22Rv1 (cell line): ENCODE measurements around the gene CFAP43.
"Not testable (repeated sequence)": the region's sequence is repeated elsewhere in the genome, so short reads cannot be mapped to it uniquely, and the experiment has no call there.

Experiments used
- H3K27ac ChIP-seq: fragments of 450-650 bp; 2 replicates; pipeline ENCODE4 v1.5.1; 2017
- ZFX ChIP-seq: fragments of 450-650 bp; IDR thresholded peaks from 2 replicates; pipeline ENCODE4 v1.6.1; 2017; ENCODE audit warnings: antibody characterized with exemption, borderline replicate concordance
- TF ChIP-seq, protein P1 (sequence below): fragments of 450-650 bp; IDR thresholded peaks from 2 replicates; pipeline ENCODE4 v1.5.1; 2017; ENCODE audit warnings: mild to moderate bottlenecking

The CFAP43 gene

GRCh38 chr10:104254493-104255310 is 22.5 kb upstream of the CFAP43 start, which contains the start of gene GSTO1:
TSS of gene GSTO1 (plus strand) at chr10:104254892. CDS start at chr10:104254929, 37 bp downstream.
- peak within 1 kb of the TSS; percentile 56 for H3K27ac ChIP-seq
- no peak for TF ChIP-seq ZFX
- TF ChIP-seq, protein P1, sequence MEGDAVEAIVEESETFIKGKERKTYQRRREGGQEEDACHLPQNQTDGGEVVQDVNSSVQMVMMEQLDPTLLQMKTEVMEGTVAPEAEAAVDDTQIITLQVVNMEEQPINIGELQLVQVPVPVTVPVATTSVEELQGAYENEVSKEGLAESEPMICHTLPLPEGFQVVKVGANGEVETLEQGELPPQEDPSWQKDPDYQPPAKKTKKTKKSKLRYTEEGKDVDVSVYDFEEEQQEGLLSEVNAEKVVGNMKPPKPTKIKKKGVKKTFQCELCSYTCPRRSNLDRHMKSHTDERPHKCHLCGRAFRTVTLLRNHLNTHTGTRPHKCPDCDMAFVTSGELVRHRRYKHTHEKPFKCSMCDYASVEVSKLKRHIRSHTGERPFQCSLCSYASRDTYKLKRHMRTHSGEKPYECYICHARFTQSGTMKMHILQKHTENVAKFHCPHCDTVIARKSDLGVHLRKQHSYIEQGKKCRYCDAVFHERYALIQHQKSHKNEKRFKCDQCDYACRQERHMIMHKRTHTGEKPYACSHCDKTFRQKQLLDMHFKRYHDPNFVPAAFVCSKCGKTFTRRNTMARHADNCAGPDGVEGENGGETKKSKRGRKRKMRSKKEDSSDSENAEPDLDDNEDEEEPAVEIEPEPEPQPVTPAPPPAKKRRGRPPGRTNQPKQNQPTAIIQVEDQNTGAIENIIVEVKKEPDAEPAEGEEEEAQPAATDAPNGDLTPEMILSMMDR = peak; percentile 10; the same call in 1 of the 2 replicates

GRCh38 chr10:104253606-104254410 is 21.6 kb upstream of the CFAP43 start:
- TF ChIP-seq, protein P1 = no peak
- H3K27ac ChIP-seq = no peak overlapping the region

DNA sequence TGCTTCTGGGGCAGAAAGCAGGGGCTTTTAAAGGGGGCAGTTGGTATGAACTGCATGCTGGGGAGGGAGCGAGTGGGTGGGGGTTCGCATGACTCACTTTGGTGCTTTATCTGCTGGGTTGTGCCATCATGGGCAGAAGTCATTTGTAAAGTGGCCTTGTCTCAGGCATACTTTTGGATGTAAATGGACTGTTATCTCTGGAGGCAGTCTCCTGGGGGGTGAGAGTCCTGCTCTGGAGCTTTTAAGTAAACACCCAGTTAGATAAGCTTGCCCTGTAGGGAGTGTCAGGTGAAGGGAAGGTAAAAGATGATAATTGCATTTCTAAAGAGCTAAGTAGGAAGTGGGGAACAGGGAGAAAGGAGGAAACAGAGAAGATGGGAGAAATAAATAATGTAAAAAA is 20.9 kb upstream of the CFAP43 start:
- H3K27ac ChIP-seq = no peak overlapping the region
- TF ChIP-seq, protein P1 = no peak
- no peak for TF ChIP-seq ZFX

- H3K27ac ChIP-seq = no peak overlapping the region
- TF ChIP-seq, protein P1 = no peak
- no peak for TF ChIP-seq ZFX
Observed at GRCh38 chr10:104252368-104252767, 20.2 kb upstream of the CFAP43 start.

DNA sequence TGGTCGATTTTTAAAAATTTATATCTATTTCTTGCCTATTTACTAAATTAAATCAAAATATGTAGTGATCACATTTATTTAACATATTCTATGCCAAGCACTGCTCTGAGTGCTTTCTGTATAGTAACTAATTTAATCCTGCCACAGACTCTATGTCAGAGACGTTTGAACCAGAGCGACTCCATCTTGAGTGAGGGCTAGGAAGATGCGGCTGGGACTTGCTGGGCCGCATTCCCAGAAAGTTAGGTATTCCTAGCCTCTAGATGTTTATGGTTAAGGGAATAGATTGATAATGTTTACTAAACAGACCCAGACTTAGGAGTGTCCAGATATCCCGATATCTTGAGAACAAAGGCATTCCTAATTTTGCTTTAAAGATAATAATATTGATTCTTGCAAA is 19.3 kb upstream of the CFAP43 start:
- TF ChIP-seq, protein P1 = no peak
- no peak for TF ChIP-seq ZFX
- H3K27ac ChIP-seq = no peak overlapping the region

DNA sequence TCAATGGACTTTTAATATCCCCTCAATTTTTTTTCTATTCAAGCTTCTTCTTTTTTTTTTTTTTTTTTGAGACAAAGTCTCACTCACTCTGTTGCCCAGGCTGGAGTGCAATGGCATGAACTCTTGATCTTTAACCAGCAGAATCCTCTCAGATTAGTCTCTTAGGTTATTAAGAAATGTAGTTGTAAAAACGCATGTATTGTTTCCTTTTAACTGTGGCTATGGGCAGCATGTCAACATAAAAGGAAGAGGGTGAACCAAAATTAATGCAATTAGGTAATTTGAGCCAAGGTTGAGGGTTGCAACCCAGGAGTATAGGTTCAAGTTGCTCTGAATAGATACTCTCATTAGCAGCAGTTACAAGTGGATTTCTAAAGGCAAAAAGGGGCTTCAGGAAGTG is 18.2 kb upstream of the CFAP43 start:
- no peak overlapping the region for H3K27ac ChIP-seq
- TF ChIP-seq ZFX = no peak
- TF ChIP-seq, protein P1 = no peak

- H3K27ac ChIP-seq = not testable (repeated sequence)
Observed at GRCh38 chr10:104248931-104249330, 16.8 kb upstream of the CFAP43 start.
